ENCODE data around the gene CPB2.

Gene CPB2

DNA sequence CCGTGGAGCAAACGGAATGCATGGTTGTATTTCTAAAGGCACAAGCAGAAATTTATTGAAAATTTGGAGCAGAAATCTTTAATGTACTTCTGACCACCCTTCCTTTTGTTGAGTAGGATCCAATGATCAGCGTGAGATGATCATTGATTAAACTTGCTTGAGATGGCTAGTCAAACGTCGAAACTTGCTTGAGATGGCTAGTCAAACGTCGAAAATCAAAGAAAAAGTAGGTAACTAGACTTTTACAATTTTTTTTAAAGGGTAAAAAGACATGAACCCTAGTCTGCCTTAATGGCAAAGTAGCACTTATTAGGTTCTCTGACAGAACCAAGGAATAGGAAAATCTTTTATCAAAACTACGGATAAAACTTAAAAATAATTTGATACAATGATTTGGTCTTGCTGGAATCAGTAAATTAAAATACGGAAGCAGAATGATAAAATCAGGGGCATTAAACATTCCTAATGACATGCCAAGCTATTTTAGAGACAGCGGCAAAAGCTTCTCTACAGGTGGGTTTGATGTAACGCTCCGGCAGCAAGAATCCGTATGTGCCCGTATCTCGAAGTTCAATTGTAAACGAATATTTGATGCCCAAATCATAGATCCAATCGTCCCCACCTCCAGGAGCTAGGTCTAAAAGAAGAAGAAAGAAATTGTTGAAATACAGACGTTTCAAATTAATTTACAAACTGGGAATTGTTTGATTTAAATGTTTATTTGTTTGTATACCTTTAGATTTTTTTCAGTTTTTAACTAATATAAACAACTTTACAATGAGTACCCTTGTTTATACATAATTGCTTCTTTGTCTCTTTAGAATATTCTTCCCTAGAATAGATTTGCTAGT, 51.4 kb downstream of the CPB2 start:
- in situ Hi-C loops (cut with MboI; ENCODE audit: low sequenced_read_pairs, unreplicated experiment) = no loop called here
- TF ChIP-seq CTCF (IDR thresholded peaks at IDR 0.05; ENCODE audit: borderline replicate concordance, control extremely low read depth, extremely low read depth, insufficient read depth, missing control alignments) = no peak
- no peak for DNase-seq (ENCODE audit: low spot score)

GRCh38 chr13:46052319-46053161, 52.3 kb downstream of the CPB2 start, which contains the start of gene ZC3H13:
ZC3H13 (minus strand) TSS chr13:46052746; CDS start chr13:46045507, 7,239 bp downstream.
- TF ChIP-seq CTCF (IDR thresholded peaks at IDR 0.05; ENCODE audit: borderline replicate concordance, control extremely low read depth, extremely low read depth, insufficient read depth, missing control alignments) = no peak
- in situ Hi-C loops (cut with MboI; ENCODE audit: low sequenced_read_pairs, unreplicated experiment) = no loop called here
- peak; percentile 91 for DNase-seq (ENCODE audit: low spot score)

DNA sequence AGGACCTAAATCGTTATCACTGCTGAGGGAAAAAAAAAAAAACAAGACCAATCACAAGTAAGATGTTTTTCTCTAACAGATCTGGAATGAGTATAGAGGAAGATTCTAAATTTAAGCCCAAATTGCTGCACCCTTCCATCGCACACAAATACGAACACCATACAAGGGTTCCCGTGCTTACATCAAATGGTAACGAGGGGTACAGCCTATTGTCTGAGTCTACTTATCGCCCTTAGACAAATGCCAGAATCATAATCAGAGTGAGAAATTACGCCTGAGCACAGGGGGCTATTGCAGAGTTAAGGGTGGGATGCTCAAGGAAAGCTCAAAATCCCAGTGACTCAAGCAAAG, 52.9 kb downstream of the CPB2 start:
- no peak for DNase-seq (ENCODE audit: low spot score)
- in situ Hi-C loops (cut with MboI; ENCODE audit: low sequenced_read_pairs, unreplicated experiment) = no loop called here
- TF ChIP-seq CTCF (IDR thresholded peaks at IDR 0.05; ENCODE audit: borderline replicate concordance, control extremely low read depth, extremely low read depth, insufficient read depth, missing control alignments) = no peak

DNA sequence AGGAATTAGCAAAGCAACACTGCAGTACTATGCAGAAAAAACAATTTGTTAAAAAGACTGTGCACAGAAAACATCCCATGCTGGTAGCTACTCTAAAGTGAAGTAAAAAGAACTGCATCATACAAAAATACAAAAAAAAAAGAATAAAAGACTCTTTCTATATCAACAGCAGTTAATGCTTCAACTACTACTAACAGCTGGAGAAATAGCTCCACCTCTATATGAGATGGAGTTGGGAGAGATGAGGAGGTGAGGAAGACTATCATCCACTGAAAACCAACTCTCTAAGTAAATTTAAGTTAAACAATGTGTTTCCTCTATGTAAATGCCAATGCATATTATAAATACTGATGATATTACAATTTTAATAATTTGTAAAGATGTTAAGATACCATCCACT, 54.1 kb downstream of the CPB2 start:
- TF ChIP-seq CTCF (IDR thresholded peaks at IDR 0.05; ENCODE audit: borderline replicate concordance, control extremely low read depth, extremely low read depth, insufficient read depth, missing control alignments) = no peak
- no peak for DNase-seq (ENCODE audit: low spot score)
- in situ Hi-C loops (cut with MboI; ENCODE audit: low sequenced_read_pairs, unreplicated experiment) = no loop called here

DNA sequence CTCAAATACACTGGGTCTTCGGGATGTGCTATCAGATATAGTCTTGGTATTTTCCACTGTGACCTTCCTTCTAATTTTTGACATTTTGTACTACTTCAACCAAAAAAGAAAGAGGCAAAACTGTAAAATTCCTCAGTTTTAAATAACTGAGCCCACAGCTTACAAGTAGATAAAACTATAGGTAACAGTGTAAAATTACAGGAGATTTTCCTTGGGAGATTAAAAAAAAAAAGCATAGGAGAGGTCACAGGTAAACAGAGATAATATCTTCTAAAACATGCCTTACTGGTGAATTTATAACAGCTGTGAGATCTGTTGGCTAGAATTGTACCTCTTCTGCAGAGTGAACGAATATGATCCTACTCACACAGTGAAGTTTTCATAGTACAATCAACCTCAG, 59.4 kb downstream of the CPB2 start:
- TF ChIP-seq CTCF (IDR thresholded peaks at IDR 0.05; ENCODE audit: borderline replicate concordance, control extremely low read depth, extremely low read depth, insufficient read depth, missing control alignments) = no peak
- in situ Hi-C loops (cut with MboI; ENCODE audit: low sequenced_read_pairs, unreplicated experiment) = no loop called here
- no peak for DNase-seq (ENCODE audit: low spot score)

DNA sequence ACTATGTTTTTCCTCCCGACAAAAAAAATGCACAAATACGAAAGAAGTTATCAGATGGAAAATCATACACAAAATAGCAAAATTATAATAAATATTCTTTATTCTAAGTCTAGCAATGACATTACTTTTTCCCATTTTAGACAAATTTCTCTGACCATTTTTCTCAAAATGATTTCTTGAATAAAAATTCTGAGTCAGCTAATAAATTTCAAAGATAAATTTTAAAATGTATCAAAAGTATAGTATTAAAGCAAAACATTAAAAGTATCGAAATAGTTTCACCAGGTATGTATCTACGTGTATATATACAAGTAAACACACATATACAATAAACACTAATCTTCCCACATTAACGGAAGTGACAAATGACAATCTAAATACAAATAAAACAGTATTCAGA, 61.2 kb downstream of the CPB2 start:
- TF ChIP-seq CTCF (IDR thresholded peaks at IDR 0.05; ENCODE audit: borderline replicate concordance, control extremely low read depth, extremely low read depth, insufficient read depth, missing control alignments) = no peak
- in situ Hi-C loops (cut with MboI; ENCODE audit: low sequenced_read_pairs, unreplicated experiment) = no loop called here

More for the DNA sequence above, 61.2 kb downstream of the CPB2 start:
- no peak for DNase-seq (ENCODE audit: low spot score)
